Measurements from ENCODE around the gene HPRT1. TPM values are rescaled to one million over a fixed set of nuclear protein-coding genes. Genes with fewer than 3 reads are reported as not detected.

HPRT1 gene
- total RNA-seq, 1 donor from 2014 or later = 109 TPM

DNA sequence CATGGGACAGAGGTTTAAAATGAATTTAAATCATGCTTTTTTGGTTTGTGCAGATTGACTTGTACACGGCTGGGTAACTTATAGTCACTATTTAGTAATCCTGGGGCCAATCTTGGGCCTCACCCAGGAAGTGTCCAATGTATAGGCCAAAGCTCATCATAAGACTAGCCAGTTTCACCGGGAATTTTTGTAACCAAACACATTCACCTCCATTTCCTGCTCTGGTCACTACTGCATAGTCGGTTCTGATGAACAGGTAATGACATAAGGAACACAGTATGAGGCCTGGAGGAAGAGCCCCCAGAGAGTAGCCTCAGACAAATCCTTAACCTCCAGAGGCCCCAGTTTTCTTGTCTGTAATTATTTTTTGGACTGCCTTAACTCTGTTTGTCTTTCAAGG, 81.9 kb downstream of the HPRT1 start:
- intact Hi-C loops (cut with micrococcal nuclease) = no loop called here

DNA sequence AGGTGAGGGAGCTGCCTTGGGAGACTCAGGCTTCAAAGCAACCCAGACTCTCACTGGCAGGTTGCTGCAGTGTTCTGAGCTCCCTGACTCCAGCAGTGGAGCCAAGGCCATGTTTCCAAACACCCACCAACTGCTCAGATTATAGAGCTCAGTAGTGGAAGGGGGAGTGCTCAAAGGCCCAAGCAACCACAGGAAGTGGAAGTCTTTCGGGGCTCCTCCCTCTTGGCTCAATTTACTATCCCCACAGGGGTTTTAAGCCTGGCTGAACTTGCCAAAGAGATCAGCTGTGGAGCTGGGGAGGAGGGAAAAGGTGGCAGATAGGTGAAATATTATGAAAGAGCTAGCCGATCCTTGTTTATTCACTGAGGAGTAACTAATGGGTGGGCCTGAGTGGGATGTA, 82.5 kb downstream of the HPRT1 start:
- intact Hi-C loops (cut with micrococcal nuclease) = no loop called here

DNA sequence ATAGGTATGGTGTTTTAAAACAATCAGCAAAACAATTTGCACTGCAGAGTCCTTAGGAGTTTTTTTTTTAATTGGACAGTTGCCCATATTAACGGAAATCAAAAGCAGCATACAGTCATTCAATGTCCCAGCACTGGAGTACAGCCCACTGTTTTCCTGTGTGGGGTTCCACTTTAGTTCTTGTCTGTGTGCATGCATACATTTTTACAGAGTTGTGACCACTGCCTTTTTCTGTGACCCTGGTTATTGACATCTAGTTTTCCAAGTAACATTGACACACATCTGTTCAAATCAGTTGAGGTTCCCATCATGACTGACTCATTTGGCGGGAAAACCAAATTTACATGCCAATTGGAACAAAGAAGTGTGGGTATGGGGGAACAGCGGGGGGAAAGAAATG, 83.3 kb downstream of the HPRT1 start:
- intact Hi-C loops (cut with micrococcal nuclease) = no loop called here

DNA sequence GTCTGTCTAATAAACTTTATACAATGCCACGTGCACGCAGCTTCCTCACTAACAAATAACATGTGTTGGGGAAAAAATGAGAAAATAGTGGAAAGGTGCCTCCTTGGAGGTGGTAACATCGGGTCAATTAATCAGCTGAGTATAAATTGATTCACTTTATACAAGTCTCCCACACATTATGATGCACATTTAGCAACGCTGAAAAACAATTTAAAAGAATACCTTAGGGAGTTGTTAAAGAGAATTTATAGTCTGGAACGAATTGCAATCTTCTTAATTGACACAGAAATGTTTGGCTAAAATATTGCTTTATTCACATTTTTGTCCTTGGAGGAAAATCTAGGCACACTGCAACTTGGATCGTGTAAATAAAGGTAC, 84.2 kb downstream of the HPRT1 start:
- intact Hi-C loops (cut with micrococcal nuclease) = no loop called here

DNA sequence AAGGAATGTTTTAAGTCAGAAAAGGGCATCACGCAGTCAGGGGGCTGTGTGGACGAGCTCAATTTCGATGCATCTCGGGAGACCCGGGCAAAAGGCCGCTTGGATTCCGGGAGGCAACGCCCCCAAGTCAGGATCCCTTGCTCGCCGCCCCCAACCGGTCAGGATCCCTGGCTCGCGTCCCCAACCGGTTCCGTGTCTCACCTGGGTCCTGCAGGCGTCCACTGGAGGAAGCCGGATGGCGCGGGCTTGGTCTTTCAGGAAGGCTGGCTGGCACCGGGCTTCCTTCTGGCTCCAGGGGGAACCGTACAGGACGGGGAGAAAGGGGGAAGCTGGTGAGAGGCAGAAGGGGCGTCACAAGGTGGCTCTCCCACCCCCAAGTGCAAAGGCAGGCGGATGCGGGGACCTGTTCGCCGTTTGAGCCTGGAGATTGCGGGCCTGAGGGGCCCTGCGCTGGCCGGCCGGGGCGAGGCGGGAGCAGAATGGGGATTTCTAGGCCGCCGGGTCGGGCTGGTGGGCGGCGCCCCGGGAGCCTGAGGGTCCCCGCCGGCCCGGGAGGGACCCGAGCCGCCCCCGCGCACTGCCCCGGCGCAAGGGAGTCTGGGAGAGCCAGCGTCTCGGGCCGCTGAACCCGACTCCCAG, 84.7 kb downstream of the HPRT1 start:
- intact Hi-C loops (cut with micrococcal nuclease) = no loop called here

DNA sequence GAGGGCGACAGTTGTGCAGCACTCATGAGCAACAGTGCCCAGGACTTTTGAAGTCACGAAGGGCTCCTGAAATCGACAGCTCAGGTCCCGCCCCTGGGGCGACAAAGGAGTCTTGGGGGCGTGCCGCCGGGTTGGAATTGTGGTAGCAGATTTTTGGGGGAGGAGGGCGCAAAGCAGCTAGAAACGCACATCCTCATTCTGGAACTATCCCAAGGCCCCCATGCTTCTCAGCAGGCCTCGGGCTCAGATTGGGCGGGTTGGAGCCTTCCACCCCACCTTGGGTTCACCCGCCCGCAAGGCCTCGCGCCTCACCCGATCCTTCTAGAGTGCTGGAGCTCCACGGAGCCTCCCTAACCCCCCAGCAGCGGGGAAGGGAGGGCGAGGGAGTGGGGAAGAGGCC, 85.5 kb downstream of the HPRT1 start:
- intact Hi-C loops (cut with micrococcal nuclease) = no loop called here

DNA sequence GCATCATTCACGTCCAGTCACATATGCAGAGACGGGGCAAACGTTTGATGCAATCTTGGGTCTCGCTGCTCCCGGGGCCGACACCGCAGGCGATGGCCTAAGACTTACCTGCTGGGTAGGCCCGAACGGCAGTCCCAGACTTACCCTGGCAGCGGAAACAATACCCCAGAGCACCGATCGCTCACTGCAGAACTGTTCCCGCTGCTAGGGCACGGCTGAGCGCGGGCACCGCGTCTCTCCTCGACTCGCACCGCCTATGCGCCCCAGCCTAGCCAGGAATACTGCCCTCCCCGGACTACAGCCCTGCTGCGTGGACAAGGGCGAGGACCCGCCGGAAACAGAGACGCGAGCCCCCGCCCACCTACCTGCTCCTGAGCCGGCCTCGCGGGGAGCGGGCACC, 86.2 kb downstream of the HPRT1 start:
- intact Hi-C loops (cut with micrococcal nuclease) = no loop called here

DNA sequence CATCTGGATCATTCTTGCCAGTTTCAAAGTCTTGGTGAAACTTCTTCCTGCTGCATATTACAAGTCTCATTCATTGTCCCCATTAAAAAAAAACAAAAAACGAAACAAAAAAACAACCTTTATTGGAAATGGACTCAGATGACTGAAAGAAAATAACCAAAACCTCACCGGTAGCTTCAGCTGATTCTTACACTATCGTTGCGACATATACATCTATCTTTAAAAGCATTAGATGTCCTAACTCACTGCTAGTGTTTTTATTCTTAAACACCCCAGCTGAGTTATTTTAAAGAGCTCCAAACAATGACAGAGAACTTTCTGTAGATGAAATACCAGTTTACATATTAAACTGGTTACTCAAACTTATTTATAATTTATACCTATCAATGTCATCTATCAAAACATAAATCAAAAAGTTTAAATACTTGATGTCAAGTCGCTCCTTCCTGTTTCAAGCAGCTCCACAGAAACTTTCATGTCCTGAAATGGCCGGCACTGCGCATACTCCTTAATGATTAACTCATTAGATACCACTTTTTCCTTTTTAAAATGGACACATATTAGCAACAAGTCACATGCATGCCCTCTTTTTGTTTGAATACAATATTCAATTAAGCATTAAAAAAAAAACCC, 87.2 kb downstream of the HPRT1 start:
- intact Hi-C loops (cut with micrococcal nuclease) = no loop called here

DNA sequence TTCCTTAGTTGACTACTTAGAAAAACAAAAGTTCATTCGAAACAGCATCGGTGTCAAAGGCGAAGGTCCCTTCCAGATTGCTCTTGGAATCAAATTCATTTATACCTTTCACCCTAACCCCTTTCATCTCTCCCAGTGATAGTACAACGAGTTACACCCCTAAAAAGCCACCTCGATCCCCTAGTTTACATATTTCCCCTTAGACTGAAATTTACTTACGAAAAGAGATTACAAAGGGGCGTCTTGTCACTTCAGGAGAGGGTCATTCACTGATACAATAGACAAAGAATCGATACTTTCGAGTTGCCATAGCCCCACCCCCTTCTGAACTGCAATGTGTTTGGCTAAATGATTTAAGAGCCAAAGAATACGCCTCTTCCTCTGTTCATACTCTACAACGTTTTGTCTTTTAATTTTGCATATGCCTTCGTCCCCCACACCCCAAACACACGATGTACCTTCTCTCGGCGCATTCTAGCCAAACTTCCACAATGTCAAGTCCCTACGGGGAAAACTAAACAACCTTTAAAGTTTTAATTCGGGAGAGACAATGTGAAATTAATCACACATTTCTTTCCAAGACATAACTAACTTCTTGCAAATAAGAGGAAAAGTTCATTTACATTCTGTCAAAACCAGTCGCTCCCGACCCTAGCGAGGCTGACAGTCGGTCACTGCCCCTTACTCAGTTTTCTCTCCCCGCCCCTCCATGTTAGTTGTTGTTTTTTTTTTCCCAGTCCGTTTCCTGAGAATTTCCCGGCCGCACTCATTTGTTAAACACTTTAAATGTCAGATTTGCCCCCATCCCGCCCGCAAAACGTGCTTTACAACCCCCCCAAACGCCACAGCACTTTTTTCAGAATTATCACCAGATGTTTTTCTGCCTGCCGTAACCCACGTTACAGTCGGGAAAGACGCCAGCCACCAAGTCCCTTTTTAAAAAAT, 88.6 kb downstream of the HPRT1 start:
- intact Hi-C loops (cut with micrococcal nuclease) = no loop called here

Other genes starting within 250 kb of the HPRT1 start
- not detected in 2 replicates for gene CCDC160, start 223.0 kb upstream of the HPRT1 start, total RNA-seq
- gene PHF6, start 86.9 kb upstream of the HPRT1 start, total RNA-seq = 41.2 and 41.7 TPM in 2 replicates
- not detected in 2 replicates for gene PLAC1, start 198.3 kb downstream of the HPRT1 start, total RNA-seq

All from T-helper 2 cell treated with Interferon-gamma antibody and Interleukin-4, amounts not matched to agents 100 ng/mL and 5 ng/mL, for 36 hours (primary cell).